Thymus (tissue), 11 donors: ENCODE measurements around the gene MTAP. TPM values are rescaled to one million over a fixed set of nuclear protein-coding genes. Genes with fewer than 3 reads are reported as not detected.

Experiments
- DNase-seq, 9 donors: peaks; one replicate each; pipeline ENCODE4 v3.0.0-alpha.2; 2013; ENCODE audit warnings: low spot score in 9 of 9, low read depth in 6 of 9, missing footprints in 1 of 9
- H3K27ac ChIP-seq, 2 donors: one replicate each; pipeline ENCODE4 v1.5.1; 2013; ENCODE audit warnings: control low read depth in 1 of 2, low read depth in 1 of 2, low read length in 1 of 2, mild to moderate bottlenecking in 1 of 2, moderate library complexity in 1 of 2
- H3K27me3 ChIP-seq, 2 donors: one replicate each; pipeline ENCODE4 v1.5.1; 2013; ENCODE audit warnings: low read length in 1 of 2; ENCODE audit not compliant: control insufficient read depth in 2 of 2, insufficient read depth in 1 of 2
- H3K36me3 ChIP-seq, 2 donors: one replicate each; pipeline ENCODE4 v1.5.1; 2013; ENCODE audit warnings: low read length in 1 of 2, mild to moderate bottlenecking in 1 of 2, moderate library complexity in 1 of 2; ENCODE audit not compliant: control insufficient read depth in 2 of 2, insufficient read depth in 2 of 2
- H3K4me1 ChIP-seq, 2 donors: one replicate each; pipeline ENCODE4 v1.5.1; 2013; ENCODE audit warnings: low read length in 2 of 2; ENCODE audit not compliant: control insufficient read depth in 2 of 2, insufficient read depth in 2 of 2
- H3K4me3 ChIP-seq, 2 donors: one replicate each; pipeline ENCODE4 v1.5.1; 2013; ENCODE audit warnings: low read length in 2 of 2, control low read depth in 1 of 2, mild to moderate bottlenecking in 1 of 2
- H3K9me3 ChIP-seq, 2 donors: one replicate each; pipeline ENCODE4 v1.5.1; 2013; ENCODE audit warnings: low read length in 1 of 2, mild to moderate bottlenecking in 1 of 2; ENCODE audit not compliant: control insufficient read depth in 2 of 2, insufficient read depth in 1 of 2
- WGBS: extraction: QIAGEN DNeasy Blood & Tissue Kit; methylation state at CpG from one replicate; pipeline ENCODE4 v1.1.7; 2013; 5-methylcytosine and 5-hydroxymethylcytosine counted together
- polyA plus RNA-seq: library from polyadenylated mRNA; stranded (reverse); fragments of 200-250 nt; gene quantifications from one replicate; pipeline ENCODE4 v1.2.3, GENCODE V29; 2013
- total RNA-seq: library from RNA; stranded (reverse); fragments of 120-200 nt; gene quantifications from one replicate; pipeline ENCODE4 v1.2.4, GENCODE V29; 2013
- donor health status: healthy.

The MTAP gene
- total and polyA plus RNA-seq, 2 donors = 12.4 to 20.8 TPM

DNA sequence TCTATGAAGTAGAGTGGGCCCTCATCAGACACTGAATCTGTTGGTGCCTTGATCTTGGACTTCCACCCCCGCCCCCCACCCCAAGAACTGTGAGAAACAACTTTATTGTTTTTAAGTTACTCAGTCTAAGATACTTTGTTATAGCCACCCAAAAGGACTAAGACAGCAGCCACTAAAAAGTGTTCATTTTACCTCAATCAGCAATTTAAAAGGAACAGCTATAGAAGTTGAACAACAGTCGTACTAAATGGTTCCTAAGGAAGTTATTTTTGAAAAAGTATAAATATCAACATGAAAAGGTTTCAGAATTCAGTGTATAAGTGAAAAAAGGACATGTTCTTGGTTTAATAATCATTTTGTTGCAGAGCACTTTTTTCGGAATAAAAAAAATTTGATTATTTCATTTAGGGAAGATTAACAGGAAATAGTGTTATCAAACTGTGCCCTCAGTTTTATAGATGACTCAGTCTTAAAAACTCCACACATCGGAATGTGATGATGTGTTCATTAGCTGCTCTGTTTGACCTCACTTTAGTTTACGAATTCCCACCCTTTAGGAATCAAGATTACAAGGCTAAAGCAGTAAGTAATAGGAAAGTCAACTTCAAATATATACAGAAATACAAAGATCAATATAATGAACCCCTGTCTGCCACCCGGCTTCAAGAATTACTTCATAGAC is 71.2 kb downstream of the MTAP start:
- 99% methylated on average over 6 of the region's 6 CpGs for WGBS
- Histone ChIP-seq H3K9me3 (no peaks in the 10 kb centered on the region), H3K36me3 (peaks cover 0 to 3% of the 10 kb centered on the region in 2 donors), H3K27ac (no peak overlapping the region), H3K27me3 (no peaks in the 10 kb centered on the region), H3K4me3 (no peak overlapping the region), H3K4me1 (no peaks in the 10 kb centered on the region)
- DNase-seq = no peak

GRCh38 chr9:21875893-21876292 is 73.5 kb downstream of the MTAP start:
- Histone ChIP-seq H3K9me3 (no peaks in the 10 kb centered on the region), H3K4me3 (no peak overlapping the region), H3K36me3 (no peaks in the 10 kb centered on the region), H3K27me3 (no peaks in the 10 kb centered on the region), H3K4me1 (no peaks in the 10 kb centered on the region), H3K27ac (no peak overlapping the region)
- DNase-seq = no peak
- 99% methylated on average over 4 of the region's 4 CpGs for WGBS

- WGBS = 88% methylated on average over 3 of the region's 3 CpGs
- no peak for DNase-seq
- Histone ChIP-seq H3K36me3 (no peaks in the 10 kb centered on the region), H3K27me3 (no peaks in the 10 kb centered on the region), H3K27ac (no peak overlapping the region), H3K4me3 (no peak overlapping the region), H3K4me1 (no peaks in the 10 kb centered on the region), H3K9me3 (no peaks in the 10 kb centered on the region)
These were observed 81.2 kb downstream of the MTAP start for GRCh38 chr9:21883642-21884041.

DNA sequence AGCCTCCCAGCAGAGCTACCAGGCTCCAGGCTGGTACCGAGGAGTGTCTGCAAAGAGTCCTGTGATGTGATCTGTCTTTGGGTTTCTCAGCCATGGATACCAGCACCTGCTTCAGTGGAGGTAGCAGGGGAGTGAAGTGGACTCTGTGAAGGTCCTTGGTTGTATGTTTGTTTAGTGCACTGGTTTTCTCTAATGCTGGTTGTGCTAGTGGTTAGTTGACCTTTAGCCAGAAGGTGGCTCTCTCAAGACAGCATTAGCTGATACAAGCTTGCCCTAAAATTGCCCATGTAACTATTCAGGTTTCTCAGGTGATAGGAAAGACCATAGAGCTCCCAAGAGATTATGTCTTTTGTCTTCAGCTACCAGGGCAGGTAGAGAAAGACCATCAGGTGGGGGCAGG is 87.2 kb downstream of the MTAP start:
- no peak overlapping the region for H3K27ac ChIP-seq
- 96% methylated on average over 1 of the region's 1 CpG for WGBS
- H3K27me3 ChIP-seq = no peaks in the 10 kb centered on the region
- H3K9me3 ChIP-seq = peaks cover 0 to 7% of the 10 kb centered on the region in 2 donors
- H3K4me1 ChIP-seq = no peaks in the 10 kb centered on the region
- H3K4me3 ChIP-seq = no peak overlapping the region
- peaks cover 4 to 6% of the 10 kb centered on the region in 2 donors for H3K36me3 ChIP-seq
- no peak for DNase-seq

DNA sequence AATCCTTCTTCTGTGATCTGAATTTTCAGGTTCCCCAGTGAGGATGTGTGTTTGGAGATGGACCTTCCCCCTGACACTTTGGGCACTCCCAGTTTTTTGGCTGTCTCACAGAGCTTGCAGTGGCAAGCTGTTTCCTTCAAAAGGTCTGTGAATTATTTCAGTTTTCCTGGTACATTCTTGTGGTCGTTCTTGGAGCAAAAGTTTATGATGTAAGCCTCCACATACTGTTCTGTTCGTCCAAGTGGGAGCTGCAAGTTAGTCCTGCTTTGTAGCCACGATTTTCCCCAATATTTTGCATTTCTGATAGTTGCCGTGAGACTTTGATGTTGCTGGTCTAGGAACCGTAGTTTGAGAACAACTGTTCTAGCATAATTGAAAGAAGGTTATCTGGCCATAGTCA is 88.3 kb downstream of the MTAP start:
- Histone ChIP-seq H3K27me3 (no peaks in the 10 kb centered on the region), H3K27ac (no peak overlapping the region), H3K36me3 (peaks cover 4 to 6% of the 10 kb centered on the region in 2 donors), H3K4me1 (no peaks in the 10 kb centered on the region), H3K4me3 (no peak overlapping the region), H3K9me3 (peaks cover 2 to 7% of the 10 kb centered on the region in 2 donors)
- WGBS = 98% methylated on average over 5 of the region's 5 CpGs
- DNase-seq = no peak

- Histone ChIP-seq H3K9me3 (no peaks in the 10 kb centered on the region), H3K4me1 (no peaks in the 10 kb centered on the region), H3K27me3 (no peaks in the 10 kb centered on the region), H3K27ac (no peak overlapping the region), H3K4me3 (no peak overlapping the region), H3K36me3 (no peaks in the 10 kb centered on the region)
- 97% methylated on average over 1 of the region's 1 CpG for WGBS
- no peak for DNase-seq
These were observed 99.1 kb downstream of the MTAP start for GRCh38 chr9:21901546-21901945.

GRCh38 chr9:21902136-21902535 is 99.7 kb downstream of the MTAP start:
- 16% methylated on average over 1 of the region's 1 CpG for WGBS

GRCh38 chr9:21903380-21903965 is 101.0 kb downstream of the MTAP start:
- DNase-seq = no peak
- H3K27me3 ChIP-seq = no peaks in the 10 kb centered on the region
- no peaks in the 10 kb centered on the region for H3K36me3 ChIP-seq
- no peak overlapping the region for H3K27ac ChIP-seq
- no peaks in the 10 kb centered on the region for H3K4me1 ChIP-seq
- WGBS = 99% methylated on average over 7 of the region's 7 CpGs
- H3K4me3 ChIP-seq = no peak overlapping the region
- H3K9me3 ChIP-seq = no peaks in the 10 kb centered on the region

More at GRCh38 chr9:21902136-21902535, 99.7 kb downstream of the MTAP start:
- no peaks in the 10 kb centered on the region for H3K4me1 ChIP-seq
- no peak overlapping the region for H3K4me3 ChIP-seq
- H3K27me3 ChIP-seq = no peaks in the 10 kb centered on the region
- no peaks in the 10 kb centered on the region for H3K36me3 ChIP-seq
- DNase-seq = no peak
- H3K9me3 ChIP-seq = no peaks in the 10 kb centered on the region
- H3K27ac ChIP-seq = no peak overlapping the region

DNA sequence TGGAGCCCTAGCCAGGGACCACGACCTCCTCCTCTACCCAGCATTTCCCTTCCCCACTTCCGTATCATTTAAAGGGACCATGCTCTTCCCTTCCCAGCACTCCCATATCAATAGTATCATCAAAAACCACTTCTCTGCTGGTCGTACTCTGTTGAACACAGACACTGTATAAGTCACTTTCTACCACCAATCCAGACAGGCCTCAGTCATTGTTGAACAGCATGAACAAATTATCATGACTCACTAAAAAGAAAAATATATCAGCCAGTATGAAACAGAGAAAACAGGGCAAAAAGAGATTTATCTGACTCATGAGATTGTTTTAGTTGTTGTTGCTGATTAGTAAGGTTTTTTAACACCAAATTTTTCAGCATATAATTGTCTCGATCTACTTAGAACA is 101.9 kb downstream of the MTAP start:
- Histone ChIP-seq H3K4me1 (no peaks in the 10 kb centered on the region), H3K36me3 (no peaks in the 10 kb centered on the region), H3K9me3 (no peaks in the 10 kb centered on the region), H3K4me3 (no peak overlapping the region), H3K27ac (no peak overlapping the region), H3K27me3 (no peaks in the 10 kb centered on the region)
- DNase-seq = no peak
- WGBS = 97% methylated on average over 4 of the region's 4 CpGs
